ENCODE data around the gene PEF1. TPM values are rescaled to one million over a fixed set of nuclear protein-coding genes. Genes with fewer than 3 reads are reported as not detected.

Gene PEF1
- total and polyA plus RNA-seq, 2 of the 8 experiments (the other 6 are each of a cell fraction or from before 2014, with no cell fraction given), result 35.2 to 69.2 TPM

DNA sequence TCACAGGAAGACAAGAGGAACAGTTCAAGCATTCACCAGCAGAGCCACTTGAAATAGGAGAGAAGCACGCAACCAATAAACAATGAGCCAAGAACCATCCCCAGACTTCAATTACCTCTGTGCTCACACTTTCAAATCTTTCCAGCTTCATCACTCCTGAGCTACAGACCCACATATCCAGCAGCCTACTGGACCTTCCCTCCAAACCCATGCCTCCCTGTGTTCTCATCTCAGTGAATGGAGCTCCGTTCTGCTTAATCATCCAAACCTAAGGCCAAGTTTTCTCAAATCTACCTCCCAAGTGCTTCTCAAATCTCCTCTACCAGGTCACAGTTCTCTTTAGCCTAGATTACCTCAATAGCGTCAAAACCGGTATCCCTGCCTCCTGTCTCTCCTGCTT, 3.7 kb downstream of the PEF1 start:
- no peaks in the 10 kb centered on the region for H3K27me3 ChIP-seq (replicated peaks in 1 of 4; ENCODE audit: control insufficient read depth in 3 of 4, extremely low read depth in 1 of 4, insufficient read depth in 3 of 4, low read length in 3 of 4)
- H3K56ac ChIP-seq (replicated peaks; ENCODE audit: insufficient read length, low read depth, low read length), result no peak overlapping the region
- no peaks in the 10 kb centered on the region for H3K36me3 ChIP-seq (ENCODE audit: control insufficient read depth in 2 of 4, insufficient read depth in 4 of 4, low read length in 3 of 4)
- H3K27ac ChIP-seq (ENCODE audit: low read depth, low read length), result no peak overlapping the region; the same call in 1 of the 2 replicates
- no peak overlapping the region for H3K4me3 ChIP-seq (ENCODE audit: extremely low read depth in 1 of 4, insufficient read depth in 2 of 4, low read depth in 3 of 4, low read length in 4 of 4)
- ChIA-PET POLR2A (ENCODE audit: partially characterized antibody) (interaction anchor here (0.7 to 2.2 kb wide), 5 partner anchors 12 to 824 kb away, joined by 3 to 7 read pairs (median 3); no protein-coding TSS in a partner anchor), CTCF (ENCODE audit: partially characterized antibody) (interaction anchor here (0.9 to 4.0 kb wide), 11 partner anchors 9 to 148 kb away, joined by 3 to 16 read pairs (median 5); no protein-coding TSS in a partner anchor)
- H3K23ac ChIP-seq (ENCODE audit: insufficient read length), result no peak overlapping the region
- WGBS, 2 experiments (ENCODE audit: extremely low coverage in 1 of 2, insufficient coverage in 1 of 2, insufficient read length in 1 of 2, insufficient replicate concordance in 2 of 2, low coverage in 1 of 2, low lambda C conversion rate in 2 of 2, missing lambda C conversion rate in 1 of 2), result 81% methylated on average over 4 of the region's 4 CpGs; no CpG with 5 or more reads in 1 of the 2 experiments
- H3K4ac ChIP-seq (replicated peaks; ENCODE audit: insufficient read length, low read depth, low read length), result no peak overlapping the region
- FAIRE-seq (no peak), DNase-seq (ENCODE audit: low read depth in 1 of 2, low spot score in 2 of 2) (no peak)
- peak overlapping the region in 1 of 4 experiments; percentile 10; a peak in 2 of 7 replicates for H3K9ac ChIP-seq (replicated peaks in 1 of 4; ENCODE audit: extremely low read depth in 1 of 4, low read depth in 3 of 4, low read length in 3 of 4)
- no peak overlapping the region for H3K14ac ChIP-seq (ENCODE audit: insufficient read length)
- peaks cover 9% of the 10 kb centered on the region for H3K23me2 ChIP-seq (ENCODE audit: low read depth, low read length)
- peak overlapping the region; percentile 42 for H2BK5ac ChIP-seq (ENCODE audit: low read depth, low read length)
- H4K5ac ChIP-seq (ENCODE audit: insufficient read length, low read depth, low read length), result no peak overlapping the region
- H3K79me1 ChIP-seq (ENCODE audit: low read depth, low read length), result peaks cover 9% of the 10 kb centered on the region; the same call in 1 of the 2 replicates
- H2AK5ac ChIP-seq (ENCODE audit: low read depth, low read length), result peak overlapping the region; percentile 54; the same call in 1 of the 2 replicates
- H3K79me2 ChIP-seq (ENCODE audit: control insufficient read depth in 1 of 2, insufficient read depth in 2 of 2, low read length in 2 of 2), result peaks cover 3 to 67% of the 10 kb centered on the region in 2 experiments; a peak in 2 of 4 replicates
- no peak overlapping the region for H4K91ac ChIP-seq (replicated peaks; ENCODE audit: insufficient read length, low read length)
- H3K18ac ChIP-seq (ENCODE audit: extremely low read depth, low read length), result no peak overlapping the region
- H2BK20ac ChIP-seq (ENCODE audit: low read length), result no peak overlapping the region
- no peak overlapping the region for H2AFZ ChIP-seq (ENCODE audit: low read length)
- peaks cover 0 to 1% of the 10 kb centered on the region in 2 experiments for H4K20me1 ChIP-seq (replicated peaks in 1 of 2; ENCODE audit: control insufficient read depth in 1 of 2, insufficient read depth in 2 of 2, low read length in 2 of 2)
- no peak overlapping the region for H4K8ac ChIP-seq (ENCODE audit: extremely low read depth, insufficient read depth, low read length)
- H2BK15ac ChIP-seq (ENCODE audit: low read length), result no peak overlapping the region; the same call in 1 of the 2 replicates
- H3K4me2 ChIP-seq (ENCODE audit: insufficient read depth in 1 of 2, low read depth in 2 of 2, low read length in 2 of 2), result peak overlapping the region in 1 of 2 experiments; percentile 5; a peak in 2 of 4 replicates
- H3K4me1 ChIP-seq (replicated peaks in 1 of 4; ENCODE audit: control insufficient read depth in 3 of 4, insufficient read depth in 4 of 4, low read length in 3 of 4), result peaks cover 5 to 17% (median 6%) of the 10 kb centered on the region in 4 experiments
- H2BK120ac ChIP-seq (replicated peaks; ENCODE audit: low read depth, low read length), result no peak overlapping the region
- no peak overlapping the region for H2BK12ac ChIP-seq (ENCODE audit: low read depth, low read length)
- no peaks in the 10 kb centered on the region for H3K9me3 ChIP-seq (ENCODE audit: insufficient read depth in 2 of 2, low read depth in 1 of 2, low read length in 1 of 2)
- no peak for TF ChIP-seq NANOG (IDR thresholded peaks at IDR 0.05; ENCODE audit: insufficient read depth, low read depth, low read length, poor library complexity, severe bottlenecking)
- no peak for TF ChIP-seq ZNF274 (IDR thresholded peaks at IDR 0.05; ENCODE audit: borderline replicate concordance, extremely low read depth, low read length)
- TF ChIP-seq KDM5A (IDR thresholded peaks at IDR 0.05; ENCODE audit: low read length), result no peak
